RWPE1 (cell line): Measurements from ENCODE around the gene OR4C3.
"Not testable (repeated sequence)": the region's sequence is repeated elsewhere in the genome, so short reads cannot be mapped to it uniquely, and the experiment has no call there.

ENCODE experiments used
- CTCF ChIA-PET: fragments of 350-600 bp; sonication (Branson Sonifier 250); formaldehyde crosslinking; extraction: SDS; loops from one replicate; lab custom pipeline; 2021; lab: Yijun Ruan, JAX
- POLR2A ChIA-PET: fragments of 400-600 bp; formaldehyde crosslinking; extraction: SDS; loops from one replicate; lab custom pipeline; 2020; ENCODE audit warnings: antibody characterized with exemption; ENCODE audit not compliant: low non-redundant PET; lab: Yijun Ruan, JAX
- DNase-seq: peaks from one replicate; pipeline ENCODE4 v3.0.0; 2012; ENCODE audit warnings: low spot score
- H3K27ac ChIP-seq: fragments of 450-650 bp; 2 replicates; pipeline ENCODE4 v1.5.1; 2017
- CTCF ChIP-seq: fragments of 450-650 bp; conservative IDR thresholded peaks from 2 replicates; pipeline ENCODE4 v1.5.1; 2017; ENCODE audit warnings: low read depth, mild to moderate bottlenecking

OR4C3 gene

GRCh38 chr11:48354677-48355076 lies 30.0 kb downstream of the OR4C3 start:
- H3K27ac ChIP-seq = no peak overlapping the region
- ChIA-PET POLR2A (no interaction called here), CTCF (no interaction called here)
- no peak for DNase-seq
- no peak for TF ChIP-seq CTCF

GRCh38 chr11:48361289-48361688 lies 36.6 kb downstream of the OR4C3 start:
- POLR2A ChIA-PET, CTCF ChIA-PET, DNase-seq, H3K27ac ChIP-seq: not testable (repeated sequence)

GRCh38 chr11:48366365-48366764 lies 41.6 kb downstream of the OR4C3 start, which contains the start of gene OR4C5:
TSS of gene OR4C5 (minus strand) at chr11:48366465. CDS start at chr11:48366465, 0 bp downstream.
- no peak for TF ChIP-seq CTCF
- ChIA-PET POLR2A (no interaction called here), CTCF (no interaction called here)

More at GRCh38 chr11:48366365-48366764, 41.6 kb downstream of the OR4C3 start, which contains the start of gene OR4C5:
- no peak for DNase-seq
- no peak within 1 kb of the TSS for H3K27ac ChIP-seq
